HG02588 (cell line): Measurements from ENCODE around the gene FUZ.

Source experiments
- ATAC-seq: cut with Tn5 transposase; IDR thresholded peaks from one replicate; pipeline ENCODE4 v1.9.1; 2021; ENCODE audit warnings: mild to moderate bottlenecking, moderate library complexity; ENCODE audit not compliant: unreplicated experiment

The FUZ gene

DNA sequence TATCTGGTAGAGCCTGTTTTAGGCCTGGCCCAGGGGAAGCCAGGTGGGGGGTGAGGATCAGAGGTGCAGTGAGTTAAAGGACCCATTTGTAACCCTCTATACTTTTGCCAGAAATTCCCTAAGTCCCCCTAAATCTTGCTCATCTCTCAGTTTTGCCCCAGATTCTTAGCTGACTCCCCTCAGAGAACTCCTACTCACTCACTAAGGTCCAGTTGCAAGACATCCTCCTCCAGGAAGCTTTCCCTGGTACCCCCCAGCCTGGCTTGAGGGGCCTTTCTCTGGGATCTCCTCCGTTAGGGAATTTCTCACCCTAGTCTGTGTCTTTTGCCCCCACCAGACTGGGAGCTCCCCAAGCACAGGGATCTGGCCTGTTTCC, 51.9 kb downstream of the FUZ start:
- no peak for ATAC-seq

DNA sequence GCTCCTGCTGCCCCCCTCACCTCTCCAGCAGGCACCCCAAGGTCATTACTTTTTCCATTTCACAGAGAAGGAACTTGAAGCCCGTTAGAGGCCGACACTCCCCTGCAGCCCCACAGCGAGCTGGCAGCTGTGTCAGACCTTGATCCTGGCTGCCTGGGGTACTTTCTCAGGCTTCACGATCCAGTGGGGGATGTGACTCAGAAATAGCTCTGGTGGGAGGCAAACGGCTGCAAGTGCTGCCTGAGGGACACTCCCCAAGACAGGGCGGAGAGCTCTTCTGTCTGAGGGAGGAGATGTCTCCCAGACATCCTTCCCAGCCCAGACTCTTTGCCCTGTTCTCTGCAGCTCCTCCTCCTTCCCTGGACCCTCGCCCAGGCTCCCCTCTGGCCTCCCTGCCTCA, 54.8 kb downstream of the FUZ start:
- no peak for ATAC-seq
